HG03103 (cell line): ENCODE measurements around the gene IL17RB.

Source experiments
- ATAC-seq: cut with Tn5 transposase; IDR thresholded peaks from one replicate; pipeline ENCODE4 v1.9.1; 2021; ENCODE audit warnings: low read depth; ENCODE audit not compliant: unreplicated experiment

The IL17RB gene

DNA sequence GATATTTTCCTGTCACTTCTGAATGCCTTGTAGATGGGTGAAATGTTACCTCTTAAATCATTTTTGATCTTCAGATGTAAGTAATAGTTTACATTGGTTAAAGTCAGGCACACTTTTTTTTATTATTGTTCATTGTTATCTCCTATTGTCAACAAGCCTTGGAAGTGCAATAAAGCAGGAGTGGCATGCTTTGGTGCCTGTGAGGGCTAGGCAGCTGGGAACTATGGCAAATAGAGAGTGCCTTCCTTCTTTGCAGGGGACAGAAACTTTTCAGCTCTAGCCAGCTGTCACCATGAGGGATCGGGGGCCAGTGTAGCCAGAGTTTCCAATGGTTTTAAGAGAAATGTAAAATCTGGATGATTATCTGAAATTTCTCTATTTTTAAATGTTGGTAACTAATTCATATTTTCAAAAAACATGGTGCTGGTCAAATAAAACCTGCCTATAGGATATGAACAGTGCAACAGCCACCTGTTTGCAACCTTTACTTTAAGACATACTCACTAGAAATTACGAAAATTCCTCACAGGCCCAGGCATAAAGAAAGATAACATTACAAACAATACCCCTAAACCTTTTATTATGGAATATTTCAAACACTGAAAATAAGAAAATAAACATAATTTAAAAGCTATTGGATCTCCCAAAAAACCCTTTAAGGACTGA is 54.4 kb downstream of the IL17RB start:
- ATAC-seq: no peak

DNA sequence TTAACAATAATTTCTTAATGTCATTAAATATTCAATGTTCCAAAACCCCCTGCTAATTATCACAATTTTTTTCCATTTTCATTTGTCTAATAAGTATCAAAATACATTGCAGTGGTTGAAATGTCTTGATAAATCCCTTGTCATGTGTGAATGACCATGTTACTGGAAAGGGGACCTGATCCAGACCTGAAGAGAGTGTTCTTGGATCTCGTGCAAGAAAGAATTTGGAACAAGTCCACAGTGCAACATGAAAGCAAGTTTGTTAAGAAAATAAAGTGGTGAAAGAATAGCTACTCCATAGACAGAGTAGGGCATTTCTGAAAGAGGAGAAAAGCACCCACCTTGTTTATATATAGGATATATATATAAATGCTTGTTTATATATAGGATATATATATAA is 55.7 kb downstream of the IL17RB start:
- ATAC-seq: no peak

DNA sequence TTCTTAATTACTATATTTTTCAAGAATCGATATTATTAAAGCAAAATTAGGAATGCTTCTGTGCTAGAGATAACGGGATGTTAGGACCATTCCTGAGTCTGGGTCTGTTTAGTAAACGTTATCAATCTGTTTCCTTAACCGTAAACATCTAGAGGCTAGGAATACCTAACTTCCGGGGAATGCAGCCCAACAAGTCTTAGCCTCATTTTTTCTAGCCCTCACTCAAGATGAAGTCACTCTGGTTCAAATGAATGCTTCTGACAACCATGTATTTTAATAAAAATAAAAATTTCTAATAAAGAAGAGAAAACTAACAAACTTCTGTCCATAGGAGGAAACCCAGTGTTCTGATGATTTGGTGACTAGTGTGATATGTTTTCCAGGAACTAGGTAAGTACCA is 56.3 kb downstream of the IL17RB start:
- no peak for ATAC-seq

DNA sequence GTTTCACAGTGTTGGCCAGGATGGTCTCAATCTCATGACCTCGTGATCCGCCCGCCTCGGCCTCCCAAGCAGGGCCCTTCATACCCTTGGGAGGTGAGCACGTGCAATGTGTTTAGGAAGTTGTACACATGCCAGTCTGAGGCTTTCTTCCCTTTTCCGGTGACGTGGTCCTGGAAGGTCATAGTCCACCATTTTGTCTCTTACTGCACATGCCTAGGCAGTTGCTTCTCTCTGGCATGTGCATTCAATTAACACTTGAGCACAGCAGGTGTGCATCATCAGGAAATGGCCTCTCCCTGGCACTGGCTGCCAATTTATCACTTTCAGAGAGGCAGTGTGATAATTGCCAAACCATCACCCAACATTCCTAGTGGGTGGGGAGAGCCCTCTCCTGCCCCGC is 67.0 kb downstream of the IL17RB start:
- no peak for ATAC-seq
